Nephron progenitor cell (in vitro differentiated cells): ENCODE data around the gene SMYD2.

Source experiments
- DNase-seq: peaks from one replicate; pipeline ENCODE4 v3.0.0; 2021
- H3K27ac Mint-ChIP-seq: 2 replicates; pipeline ENCODE4 v1.8.0; 2021; ENCODE audit warnings: mild to moderate bottlenecking, moderate library complexity, mixed read lengths
- H3K27me3 Mint-ChIP-seq: 2 replicates; pipeline ENCODE4 v1.8.0; 2021; ENCODE audit warnings: mild to moderate bottlenecking, low read depth, mixed read lengths; ENCODE audit not compliant: poor library complexity
- H3K36me3 Mint-ChIP-seq: 2 replicates; pipeline ENCODE4 v1.8.0; 2021; ENCODE audit warnings: low read depth, mixed read lengths
- H3K4me1 Mint-ChIP-seq: 2 replicates; pipeline ENCODE4 v1.8.0; 2021; ENCODE audit warnings: mixed read lengths
- H3K4me3 Mint-ChIP-seq: 2 replicates; pipeline ENCODE4 v1.8.0; 2021; ENCODE audit warnings: mild to moderate bottlenecking, moderate library complexity, mixed read lengths
- H3K9me3 Mint-ChIP-seq: 2 replicates; pipeline ENCODE4 v1.8.0; 2021; ENCODE audit warnings: mild to moderate bottlenecking, moderate library complexity, mixed read lengths
- TF ChIP-seq, protein P1 (sequence below): fragments of 200-600 bp; sonication (generic); IDR thresholded peaks from 2 replicates; pipeline ENCODE4 v1.5.0; 2021; ENCODE audit warnings: antibody characterized with exemption

SMYD2 gene

DNA sequence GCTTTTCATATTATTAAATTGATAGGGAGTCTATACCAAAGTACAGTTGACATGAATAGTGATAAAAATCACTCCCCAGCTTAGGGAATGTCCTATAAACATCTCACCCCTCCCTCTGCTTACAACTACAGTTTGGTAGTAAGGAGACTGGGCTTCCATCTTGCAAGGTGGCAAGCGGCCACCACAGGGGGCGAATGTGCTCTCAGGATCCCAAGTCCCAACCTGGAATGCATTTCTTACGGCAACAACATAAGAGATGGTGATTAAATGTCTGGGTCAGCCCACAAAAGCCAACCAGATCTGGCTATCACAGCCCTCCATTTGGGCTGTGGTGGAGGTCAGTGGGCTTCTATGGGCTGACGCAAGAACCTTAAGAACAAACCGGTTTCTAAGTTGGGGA is 68.0 kb downstream of the SMYD2 start:
- TF ChIP-seq, protein P1, sequence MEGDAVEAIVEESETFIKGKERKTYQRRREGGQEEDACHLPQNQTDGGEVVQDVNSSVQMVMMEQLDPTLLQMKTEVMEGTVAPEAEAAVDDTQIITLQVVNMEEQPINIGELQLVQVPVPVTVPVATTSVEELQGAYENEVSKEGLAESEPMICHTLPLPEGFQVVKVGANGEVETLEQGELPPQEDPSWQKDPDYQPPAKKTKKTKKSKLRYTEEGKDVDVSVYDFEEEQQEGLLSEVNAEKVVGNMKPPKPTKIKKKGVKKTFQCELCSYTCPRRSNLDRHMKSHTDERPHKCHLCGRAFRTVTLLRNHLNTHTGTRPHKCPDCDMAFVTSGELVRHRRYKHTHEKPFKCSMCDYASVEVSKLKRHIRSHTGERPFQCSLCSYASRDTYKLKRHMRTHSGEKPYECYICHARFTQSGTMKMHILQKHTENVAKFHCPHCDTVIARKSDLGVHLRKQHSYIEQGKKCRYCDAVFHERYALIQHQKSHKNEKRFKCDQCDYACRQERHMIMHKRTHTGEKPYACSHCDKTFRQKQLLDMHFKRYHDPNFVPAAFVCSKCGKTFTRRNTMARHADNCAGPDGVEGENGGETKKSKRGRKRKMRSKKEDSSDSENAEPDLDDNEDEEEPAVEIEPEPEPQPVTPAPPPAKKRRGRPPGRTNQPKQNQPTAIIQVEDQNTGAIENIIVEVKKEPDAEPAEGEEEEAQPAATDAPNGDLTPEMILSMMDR, result no peak
- Mint-ChIP-seq H3K4me3 (no peak overlapping the region), H3K9me3 (peaks cover 24% of the 10 kb centered on the region), H3K27ac (no peak overlapping the region), H3K36me3 (peaks cover 72% of the 10 kb centered on the region), H3K4me1 (peaks cover 13% of the 10 kb centered on the region), H3K27me3 (no peaks in the 10 kb centered on the region)
- DNase-seq, result no peak

DNA sequence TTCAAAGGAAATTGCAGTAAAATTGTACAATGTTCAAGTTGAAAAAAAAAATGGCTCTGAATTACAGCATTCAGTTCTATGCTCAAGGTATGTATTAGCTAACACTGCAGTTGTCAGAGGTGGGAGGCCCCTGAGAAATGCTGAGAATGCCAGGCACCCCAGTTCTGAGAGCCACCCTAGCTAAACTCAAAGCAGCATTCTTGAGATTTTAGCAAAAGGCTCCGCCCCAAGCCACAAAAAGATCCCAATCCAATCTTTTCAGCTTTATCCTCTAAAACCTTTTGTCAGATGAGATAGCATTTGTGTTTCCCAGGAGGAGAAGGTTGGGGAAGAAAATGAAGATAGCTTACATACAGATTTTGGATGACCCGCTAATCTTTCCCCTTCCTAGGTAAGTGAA is 68.8 kb downstream of the SMYD2 start:
- H3K27ac Mint-ChIP-seq, result no peak overlapping the region
- peaks cover 68% of the 10 kb centered on the region for H3K36me3 Mint-ChIP-seq
- TF ChIP-seq, protein P1, result no peak
- H3K9me3 Mint-ChIP-seq, result peaks cover 18% of the 10 kb centered on the region
- no peak for DNase-seq
- H3K4me3 Mint-ChIP-seq, result no peak overlapping the region
- peaks cover 13% of the 10 kb centered on the region for H3K4me1 Mint-ChIP-seq
- H3K27me3 Mint-ChIP-seq, result no peaks in the 10 kb centered on the region

DNA sequence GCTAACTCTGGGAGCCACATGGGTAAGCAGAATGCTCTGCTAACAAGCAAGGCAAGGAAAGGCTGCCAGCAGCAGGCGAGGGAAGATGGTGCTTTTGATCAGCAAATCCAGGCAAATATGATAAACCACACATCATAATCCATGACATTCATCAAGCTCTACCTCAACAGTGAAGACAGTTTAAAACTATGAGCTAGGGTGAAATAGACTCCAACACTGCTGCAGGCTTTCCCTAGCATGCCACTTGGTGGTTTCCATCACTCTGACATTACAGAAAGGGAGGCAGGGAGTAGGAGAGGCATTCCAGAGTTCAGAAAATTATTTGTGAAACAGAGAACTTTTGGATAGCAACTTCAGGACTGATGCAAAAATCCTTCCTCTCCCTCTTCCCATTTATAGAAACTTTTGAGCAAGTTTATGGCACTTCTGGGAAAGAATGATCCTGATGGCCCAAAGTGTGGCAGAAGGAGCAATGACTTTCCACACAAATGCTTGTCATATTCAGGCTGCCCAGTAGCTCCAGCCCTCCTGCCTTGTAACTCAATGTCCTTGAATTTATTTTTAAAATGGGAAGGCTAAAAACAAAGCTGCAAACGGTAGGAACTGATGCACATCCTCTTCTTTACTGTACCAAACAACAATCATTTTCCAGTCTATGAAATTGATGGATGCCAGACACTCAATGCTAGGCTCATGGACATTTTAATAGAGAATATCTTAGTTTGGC is 70.8 kb downstream of the SMYD2 start:
- H3K36me3 Mint-ChIP-seq, result peaks cover 74% of the 10 kb centered on the region
- no peak for DNase-seq
- peaks cover 4% of the 10 kb centered on the region for H3K9me3 Mint-ChIP-seq
- TF ChIP-seq, protein P1, result no peak
- peaks cover 13% of the 10 kb centered on the region for H3K4me1 Mint-ChIP-seq
- no peak overlapping the region for H3K27ac Mint-ChIP-seq
- H3K27me3 Mint-ChIP-seq, result no peaks in the 10 kb centered on the region
- H3K4me3 Mint-ChIP-seq, result no peak overlapping the region

DNA sequence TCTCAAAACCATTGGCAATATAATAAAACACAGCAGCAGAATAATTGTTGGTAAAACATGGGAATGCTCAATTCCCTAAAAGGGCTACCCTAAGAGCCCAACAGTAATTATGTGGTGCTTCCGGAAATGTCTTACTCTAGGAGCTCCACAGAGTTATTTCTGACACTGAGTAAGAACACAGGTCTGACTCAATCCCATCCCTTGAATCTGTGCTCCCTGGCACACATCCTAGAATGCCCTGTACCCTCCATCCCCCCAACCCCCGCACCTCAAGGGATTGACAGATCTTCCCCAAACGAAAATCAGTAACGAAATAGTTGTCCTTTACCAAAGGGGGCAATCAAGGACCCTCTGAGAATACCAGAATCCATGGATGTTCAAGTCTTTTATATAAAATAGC is 71.9 kb downstream of the SMYD2 start:
- no peaks in the 10 kb centered on the region for H3K9me3 Mint-ChIP-seq
- H3K36me3 Mint-ChIP-seq, result peaks cover 74% of the 10 kb centered on the region
- H3K27me3 Mint-ChIP-seq, result no peaks in the 10 kb centered on the region
- H3K4me1 Mint-ChIP-seq, result peaks cover 13% of the 10 kb centered on the region
- no peak for DNase-seq
- H3K4me3 Mint-ChIP-seq, result no peak overlapping the region
- H3K27ac Mint-ChIP-seq, result no peak overlapping the region
- TF ChIP-seq, protein P1, result no peak

DNA sequence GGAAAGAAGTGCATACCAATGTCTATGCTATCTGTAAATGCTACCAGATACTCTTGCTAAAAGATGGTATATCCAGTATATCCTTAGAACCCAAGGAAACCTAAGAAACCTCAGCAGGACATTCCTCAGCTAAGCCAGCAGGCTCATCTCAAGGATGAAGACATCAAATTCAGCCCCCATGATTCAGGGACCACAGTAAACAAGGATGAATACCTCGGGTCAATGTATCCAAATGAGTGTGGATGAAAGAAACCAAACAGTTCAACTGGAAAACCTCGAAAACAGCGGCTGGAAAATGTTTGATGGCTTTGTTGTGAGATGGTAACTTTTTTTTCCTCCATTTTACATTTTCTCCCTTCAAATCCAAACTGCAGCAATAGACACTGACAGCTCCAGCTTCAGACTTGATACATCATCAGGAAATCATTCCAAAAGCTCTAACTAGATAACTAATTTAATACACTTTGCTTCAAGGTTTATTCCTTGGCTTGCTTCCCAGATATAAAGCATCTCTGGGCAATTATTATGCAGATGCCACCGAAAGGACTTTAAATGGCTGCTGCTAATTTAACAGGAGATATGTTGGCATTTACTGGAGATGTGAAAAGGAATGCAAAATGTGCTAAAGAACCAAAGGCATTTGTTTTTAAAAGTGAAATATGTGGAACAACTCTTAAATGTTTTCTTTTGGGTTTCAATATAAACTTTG is 73.6 kb downstream of the SMYD2 start:
- TF ChIP-seq, protein P1, result no peak
- Mint-ChIP-seq H3K4me1 (peaks cover 7% of the 10 kb centered on the region), H3K27ac (peak overlapping the region; percentile 3), H3K9me3 (no peaks in the 10 kb centered on the region), H3K4me3 (no peak overlapping the region), H3K36me3 (peaks cover 73% of the 10 kb centered on the region), H3K27me3 (no peaks in the 10 kb centered on the region)
- DNase-seq, result no peak
